Testis (tissue), 3 donors: ENCODE measurements around the gene WWP2. TPM values are rescaled to one million over a fixed set of nuclear protein-coding genes. Genes with fewer than 3 reads are reported as not detected.

Source experiments
- DNase-seq: peaks from one replicate; pipeline ENCODE4 v3.0.0-alpha.2; 2019
- H3K27ac ChIP-seq, 2 donors: fragments of 200-600 bp; sonication (generic); one replicate each; pipeline ENCODE4 v1.5.1; 2019
- H3K27me3 ChIP-seq: fragments of 200-600 bp; sonication (generic); one replicate; pipeline ENCODE4 v1.5.1; 2019
- H3K36me3 ChIP-seq: fragments of 200-600 bp; sonication (generic); one replicate; pipeline ENCODE4 v1.5.1; 2017; ENCODE audit warnings: low read depth; ENCODE audit errors: missing control alignments
- H3K4me1 ChIP-seq: fragments of 200-600 bp; sonication (generic); one replicate; pipeline ENCODE4 v1.5.1; 2019
- H3K4me3 ChIP-seq, 2 donors: fragments of 200-600 bp; sonication (generic); one replicate each; pipeline ENCODE4 v1.5.1; 2017 to 2019
- H3K9me3 ChIP-seq: fragments of 200-600 bp; sonication (generic); one replicate; pipeline ENCODE4 v1.5.1; 2017
- POLR2A ChIP-seq: fragments of 450-650 bp; IDR thresholded peaks from one replicate; pipeline ENCODE4 v1.6.1; 2017; ENCODE audit warnings: antibody characterized with exemption, mild to moderate bottlenecking, moderate library complexity
- WGBS, 2 donors: methylation state at CpG; one replicate each; pipeline ENCODE4 v1.1.5; 2018; 5-methylcytosine and 5-hydroxymethylcytosine counted together
- intact Hi-C: fragments of 100-400 bp; cut with DNase I; formaldehyde crosslinking; loops from one replicate; pipeline ENCODE4 v1.15.1; 2023; ENCODE audit warnings: low total_unique reads
- polyA plus RNA-seq: library from polyadenylated mRNA; stranded (reverse); fragments of 350-450 nt; fragmentation: Illumina TruSeq; extraction: RNeasy Lipid Tissue Mini Kit (QIAGEN cat#74804); gene quantifications from one replicate; pipeline ENCODE4 v1.2.3, GENCODE V29; 2014; ENCODE audit warnings: low read depth, low replicate concordance; ENCODE audit not compliant: insufficient read depth
- total RNA-seq, 2 donors: library from RNA; depleted of rRNA; stranded (reverse); fragments of >200 nt; gene quantifications; one replicate each; pipeline ENCODE4 v1.2.3, GENCODE V29; 2016
- TF ChIP-seq, protein P1 (sequence below), 3 experiments: fragments of 450-650 bp in 2 of 3; fragments of 200-600 bp in 1 of 3; sonication (generic) in 1 of 3; IDR thresholded peaks; one replicate each; pipeline ENCODE4 v1.5.1; 2016 to 2019; ENCODE audit warnings: antibody characterized with exemption in 3 of 3, mild to moderate bottlenecking in 2 of 3, moderate library complexity in 1 of 3

Gene WWP2
- total and polyA plus RNA-seq, 3 donors from 2014 or later = 46.4 to 60.6 (median 57.6) TPM

DNA sequence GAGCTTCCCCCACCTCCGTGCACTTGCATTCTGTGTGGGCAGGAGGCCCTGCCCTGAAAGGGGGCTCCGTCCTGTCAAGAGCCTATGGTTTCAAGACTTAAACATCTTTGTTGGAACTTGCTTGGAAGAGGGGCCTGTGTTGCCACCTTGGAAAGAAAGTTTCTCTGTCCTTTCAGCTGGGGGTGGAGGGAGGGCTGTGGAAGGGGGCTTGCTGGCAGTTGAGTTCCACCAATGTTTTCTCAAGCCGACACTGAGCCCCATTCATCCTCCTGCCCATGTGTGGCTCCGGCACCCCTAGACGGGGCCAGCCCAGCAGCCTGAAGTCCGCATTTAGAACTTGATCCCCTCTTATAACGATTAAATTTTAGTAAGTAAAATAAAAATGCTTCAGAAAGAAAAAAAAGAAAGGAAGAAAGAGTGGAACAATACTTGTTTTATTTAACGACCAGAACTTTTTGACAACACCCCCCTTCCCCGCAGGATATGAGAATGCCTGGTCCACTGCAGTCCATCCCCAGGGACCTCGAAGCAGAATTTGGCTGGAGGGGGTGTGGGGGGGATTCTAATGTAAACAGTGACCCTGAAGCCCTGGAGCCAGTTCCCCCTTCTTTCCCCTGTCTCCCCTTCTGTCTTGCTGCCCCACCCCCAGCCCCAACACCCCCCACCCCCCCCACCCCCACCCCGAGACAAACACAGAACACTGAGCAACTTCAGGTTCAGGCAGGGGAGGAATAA, 162.1 kb downstream of the WWP2 start:
- WGBS, 2 donors = 63 to 68% methylated on average over 10 to 11 of the region's 11 CpGs
- Histone ChIP-seq H3K9me3 (no peaks in the 10 kb centered on the region), H3K36me3 (no peaks in the 10 kb centered on the region), H3K27me3 (no peaks in the 10 kb centered on the region), H3K4me1 (peaks cover 14% of the 10 kb centered on the region), H3K27ac (peak overlapping the region; percentile 46 to 91), H3K4me3 (no peak overlapping the region)
- TF ChIP-seq, protein P1, sequence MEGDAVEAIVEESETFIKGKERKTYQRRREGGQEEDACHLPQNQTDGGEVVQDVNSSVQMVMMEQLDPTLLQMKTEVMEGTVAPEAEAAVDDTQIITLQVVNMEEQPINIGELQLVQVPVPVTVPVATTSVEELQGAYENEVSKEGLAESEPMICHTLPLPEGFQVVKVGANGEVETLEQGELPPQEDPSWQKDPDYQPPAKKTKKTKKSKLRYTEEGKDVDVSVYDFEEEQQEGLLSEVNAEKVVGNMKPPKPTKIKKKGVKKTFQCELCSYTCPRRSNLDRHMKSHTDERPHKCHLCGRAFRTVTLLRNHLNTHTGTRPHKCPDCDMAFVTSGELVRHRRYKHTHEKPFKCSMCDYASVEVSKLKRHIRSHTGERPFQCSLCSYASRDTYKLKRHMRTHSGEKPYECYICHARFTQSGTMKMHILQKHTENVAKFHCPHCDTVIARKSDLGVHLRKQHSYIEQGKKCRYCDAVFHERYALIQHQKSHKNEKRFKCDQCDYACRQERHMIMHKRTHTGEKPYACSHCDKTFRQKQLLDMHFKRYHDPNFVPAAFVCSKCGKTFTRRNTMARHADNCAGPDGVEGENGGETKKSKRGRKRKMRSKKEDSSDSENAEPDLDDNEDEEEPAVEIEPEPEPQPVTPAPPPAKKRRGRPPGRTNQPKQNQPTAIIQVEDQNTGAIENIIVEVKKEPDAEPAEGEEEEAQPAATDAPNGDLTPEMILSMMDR (IDR thresholded peaks at IDR 0.05) = no peak
- no peak for TF ChIP-seq POLR2A
- intact Hi-C loops = no loop called here
- DNase-seq = no peak

DNA sequence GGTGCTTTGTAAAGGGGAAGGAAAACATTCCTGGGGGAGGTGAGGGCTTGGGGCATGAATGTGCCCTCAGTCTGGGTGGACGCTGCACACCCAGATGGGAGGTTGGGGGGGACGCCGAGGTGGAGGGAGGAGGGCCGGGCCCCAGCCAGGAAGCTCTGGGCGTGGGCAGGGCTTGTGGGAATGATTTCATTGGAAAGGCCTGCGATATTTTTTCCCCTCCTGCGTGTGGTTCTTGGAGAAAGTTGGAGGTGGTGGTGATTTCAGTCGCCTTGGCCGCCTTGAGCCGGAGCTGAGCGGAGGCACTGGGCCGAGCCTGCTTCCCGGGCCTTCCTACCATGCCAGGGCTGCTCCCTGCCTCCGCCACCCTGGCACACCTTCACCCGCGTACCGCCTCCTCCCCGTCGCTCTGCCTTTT, 162.7 kb downstream of the WWP2 start:
- Histone ChIP-seq H3K27ac (peak overlapping the region; percentile 46 to 91), H3K4me3 (no peak overlapping the region), H3K4me1 (peaks cover 14% of the 10 kb centered on the region), H3K27me3 (no peaks in the 10 kb centered on the region), H3K9me3 (no peaks in the 10 kb centered on the region), H3K36me3 (no peaks in the 10 kb centered on the region)
- DNase-seq = peak; percentile 53
- TF ChIP-seq POLR2A = no peak
- TF ChIP-seq, protein P1 (IDR thresholded peaks at IDR 0.05) = no peak
- WGBS, 2 donors = 50 to 55% methylated on average over 19 of the region's 19 CpGs
- intact Hi-C loops = no loop called here

- H3K36me3 ChIP-seq = no peaks in the 10 kb centered on the region
- peaks cover 14% of the 10 kb centered on the region for H3K4me1 ChIP-seq
- WGBS, 2 donors = 51 to 64% methylated on average over 8 of the region's 8 CpGs
- no peaks in the 10 kb centered on the region for H3K27me3 ChIP-seq
- intact Hi-C loops = no loop called here
- H3K4me3 ChIP-seq = no peak overlapping the region
- no peak for DNase-seq
- H3K27ac ChIP-seq = peak overlapping the region; percentile 46 to 91
- TF ChIP-seq, protein P1 (IDR thresholded peaks at IDR 0.05) = no peak
- no peak for TF ChIP-seq POLR2A
- no peaks in the 10 kb centered on the region for H3K9me3 ChIP-seq
Measured at GRCh38 chr16:69925311-69925710, 163.2 kb downstream of the WWP2 start.

DNA sequence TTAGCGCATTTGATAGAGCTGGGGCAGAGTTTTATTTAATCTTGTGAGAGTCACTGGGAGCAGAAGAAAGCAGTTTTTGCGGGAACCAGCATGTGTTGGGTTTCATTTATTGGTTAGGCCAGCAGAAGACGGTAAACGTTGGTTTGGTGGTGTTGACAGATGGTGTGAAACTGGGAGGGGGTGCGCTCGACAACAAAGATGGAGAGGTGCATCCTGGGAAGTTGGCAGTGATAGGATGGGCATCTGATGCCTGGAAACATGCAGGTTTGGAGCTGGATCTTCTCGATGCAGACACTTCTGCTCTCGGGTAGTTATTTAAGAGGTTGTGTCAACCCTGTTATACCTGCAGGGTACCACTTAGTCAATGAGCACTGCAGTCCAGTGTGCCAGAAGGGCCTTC, 164.1 kb downstream of the WWP2 start:
- H3K27me3 ChIP-seq = no peaks in the 10 kb centered on the region
- no peaks in the 10 kb centered on the region for H3K9me3 ChIP-seq
- peak overlapping the region in 1 of 2 donors; percentile 85 for H3K27ac ChIP-seq
- H3K36me3 ChIP-seq = no peaks in the 10 kb centered on the region
- no peak for DNase-seq
- WGBS, 2 donors = 85 to 92% methylated on average over 8 of the region's 8 CpGs
- H3K4me3 ChIP-seq = no peak overlapping the region
- TF ChIP-seq, protein P1 (IDR thresholded peaks at IDR 0.05) = no peak
- TF ChIP-seq POLR2A = no peak
- intact Hi-C loops = no loop called here
- H3K4me1 ChIP-seq = peaks cover 14% of the 10 kb centered on the region
